ENCODE data around the gene KAT6B. TPM values are rescaled to one million over a fixed set of nuclear protein-coding genes. Genes with fewer than 3 reads are reported as not detected.

The KAT6B gene
- total and polyA plus RNA-seq, 2 experiments from 2014 or later = 32.0 to 43.9 TPM

DNA sequence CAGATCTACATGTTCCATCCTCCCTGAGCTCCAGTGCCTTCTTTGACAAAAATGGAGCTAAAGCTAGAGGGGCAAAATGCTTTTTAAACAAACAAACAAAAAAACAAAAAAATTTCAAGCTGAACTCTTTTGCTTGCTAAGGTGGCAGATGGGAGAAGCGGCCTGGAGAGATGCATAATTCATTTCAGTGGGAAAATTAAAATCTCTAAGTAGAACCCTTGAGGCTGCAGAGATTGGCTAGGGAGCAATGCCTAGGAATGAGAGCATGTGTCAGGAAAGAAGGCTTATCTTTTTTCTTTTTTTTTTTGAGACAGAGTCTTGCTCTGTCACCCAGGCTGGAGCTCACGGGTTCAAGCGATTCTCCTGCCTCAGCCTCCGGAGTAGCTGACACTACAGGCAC, 238.7 kb downstream of the KAT6B start:
- H3K4me1 ChIP-seq (ENCODE audit: low read depth) = no peaks in the 10 kb centered on the region
- no peak for DNase-seq (ENCODE audit: low read depth in 1 of 2, low spot score in 1 of 2)
- H3K27ac ChIP-seq = no peak overlapping the region
- H3K27me3 ChIP-seq = no peaks in the 10 kb centered on the region
- TF ChIP-seq, protein P1, sequence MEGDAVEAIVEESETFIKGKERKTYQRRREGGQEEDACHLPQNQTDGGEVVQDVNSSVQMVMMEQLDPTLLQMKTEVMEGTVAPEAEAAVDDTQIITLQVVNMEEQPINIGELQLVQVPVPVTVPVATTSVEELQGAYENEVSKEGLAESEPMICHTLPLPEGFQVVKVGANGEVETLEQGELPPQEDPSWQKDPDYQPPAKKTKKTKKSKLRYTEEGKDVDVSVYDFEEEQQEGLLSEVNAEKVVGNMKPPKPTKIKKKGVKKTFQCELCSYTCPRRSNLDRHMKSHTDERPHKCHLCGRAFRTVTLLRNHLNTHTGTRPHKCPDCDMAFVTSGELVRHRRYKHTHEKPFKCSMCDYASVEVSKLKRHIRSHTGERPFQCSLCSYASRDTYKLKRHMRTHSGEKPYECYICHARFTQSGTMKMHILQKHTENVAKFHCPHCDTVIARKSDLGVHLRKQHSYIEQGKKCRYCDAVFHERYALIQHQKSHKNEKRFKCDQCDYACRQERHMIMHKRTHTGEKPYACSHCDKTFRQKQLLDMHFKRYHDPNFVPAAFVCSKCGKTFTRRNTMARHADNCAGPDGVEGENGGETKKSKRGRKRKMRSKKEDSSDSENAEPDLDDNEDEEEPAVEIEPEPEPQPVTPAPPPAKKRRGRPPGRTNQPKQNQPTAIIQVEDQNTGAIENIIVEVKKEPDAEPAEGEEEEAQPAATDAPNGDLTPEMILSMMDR (IDR thresholded peaks at IDR 0.05; ENCODE audit: low read depth, low read length) = no peak
- H3K36me3 ChIP-seq = no peaks in the 10 kb centered on the region
- no peaks in the 10 kb centered on the region for H3K9me3 ChIP-seq (ENCODE audit: low read depth)
- no peak overlapping the region for H3K4me3 ChIP-seq

DNA sequence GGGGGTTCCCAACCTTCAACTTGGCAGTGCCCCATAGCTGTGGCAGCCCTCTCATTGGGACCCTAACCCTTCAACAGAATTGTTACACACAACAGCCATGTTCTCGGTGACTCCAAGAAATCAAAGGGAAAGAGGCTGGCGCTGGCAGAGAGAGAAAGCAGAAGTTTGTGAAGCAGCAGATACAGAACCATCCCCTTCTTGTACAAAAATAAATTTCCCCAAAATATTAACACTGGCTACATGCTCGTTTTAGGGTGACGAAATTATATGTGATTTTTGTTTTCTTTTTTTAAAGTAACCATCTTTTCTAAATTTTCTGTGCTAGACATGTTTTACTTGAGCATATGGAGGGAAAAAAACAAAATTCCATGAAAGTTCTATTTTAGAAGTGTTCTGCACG, 239.9 kb downstream of the KAT6B start:
- no peak for DNase-seq (ENCODE audit: low read depth in 1 of 2, low spot score in 1 of 2)
- TF ChIP-seq, protein P1 (IDR thresholded peaks at IDR 0.05; ENCODE audit: low read depth, low read length) = no peak
- H3K4me1 ChIP-seq (ENCODE audit: low read depth) = peaks cover 4% of the 10 kb centered on the region

DNA sequence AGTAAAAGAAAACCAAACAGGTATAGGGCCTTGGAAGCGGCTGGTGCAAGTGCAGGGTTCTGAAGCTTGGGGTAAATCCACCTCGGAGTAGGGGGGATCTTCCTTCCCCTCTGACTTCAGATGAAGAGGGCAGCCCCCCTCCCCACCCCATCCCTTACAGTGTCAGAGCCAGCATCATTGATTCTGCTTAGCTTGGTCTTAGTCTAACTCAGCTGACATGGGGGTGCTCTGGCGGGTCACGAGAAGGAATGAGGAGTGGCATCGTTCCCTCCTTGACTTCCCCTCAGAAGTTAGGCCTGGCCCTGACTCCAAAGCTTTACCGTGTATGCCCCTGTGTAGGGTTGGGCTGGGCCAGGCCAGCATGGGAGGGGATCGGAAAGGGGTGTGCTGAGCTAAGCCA, 240.9 kb downstream of the KAT6B start:
- Histone ChIP-seq H3K36me3 (no peaks in the 10 kb centered on the region), H3K4me3 (no peak overlapping the region), H3K27ac (no peak overlapping the region), H3K9me3 (ENCODE audit: low read depth) (no peaks in the 10 kb centered on the region), H3K4me1 (ENCODE audit: low read depth) (peaks cover 6% of the 10 kb centered on the region), H3K27me3 (peaks cover 2% of the 10 kb centered on the region)
- no peak for DNase-seq (ENCODE audit: low read depth in 1 of 2, low spot score in 1 of 2)
- TF ChIP-seq, protein P1 (IDR thresholded peaks at IDR 0.05; ENCODE audit: low read depth, low read length) = no peak

More for the DNA sequence above, 239.9 kb downstream of the KAT6B start:
- no peaks in the 10 kb centered on the region for H3K36me3 ChIP-seq
- no peaks in the 10 kb centered on the region for H3K27me3 ChIP-seq
- no peak overlapping the region for H3K4me3 ChIP-seq
- no peak overlapping the region for H3K27ac ChIP-seq
- no peaks in the 10 kb centered on the region for H3K9me3 ChIP-seq (ENCODE audit: low read depth)

DNA sequence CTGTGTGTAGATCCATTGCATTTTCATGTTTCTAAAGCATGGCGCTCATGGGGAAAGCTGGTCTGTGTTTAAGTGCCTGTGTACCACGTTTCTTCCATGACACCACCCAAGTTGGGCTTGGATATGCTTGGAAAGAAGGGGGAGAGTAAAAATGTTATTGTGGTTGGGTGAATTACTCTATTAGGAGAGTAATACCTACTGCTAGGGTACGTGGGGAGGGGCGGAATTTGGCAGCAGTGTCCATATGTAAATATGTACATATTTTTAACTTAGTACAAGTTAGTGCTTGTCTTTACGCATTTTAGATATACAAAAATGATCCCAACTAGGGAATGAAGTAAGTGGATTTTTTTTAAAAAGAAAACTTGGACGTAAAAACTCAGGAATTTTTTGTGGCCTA, 242.1 kb downstream of the KAT6B start:
- TF ChIP-seq, protein P1 (IDR thresholded peaks at IDR 0.05; ENCODE audit: low read depth, low read length) = no peak
- peaks cover 6% of the 10 kb centered on the region for H3K27me3 ChIP-seq
- no peaks in the 10 kb centered on the region for H3K9me3 ChIP-seq (ENCODE audit: low read depth)
- H3K4me3 ChIP-seq = no peak overlapping the region
- peaks cover 6% of the 10 kb centered on the region for H3K4me1 ChIP-seq (ENCODE audit: low read depth)
- no peak overlapping the region for H3K27ac ChIP-seq
- DNase-seq (ENCODE audit: low read depth in 1 of 2, low spot score in 1 of 2) = no peak
- H3K36me3 ChIP-seq = no peaks in the 10 kb centered on the region

DNA sequence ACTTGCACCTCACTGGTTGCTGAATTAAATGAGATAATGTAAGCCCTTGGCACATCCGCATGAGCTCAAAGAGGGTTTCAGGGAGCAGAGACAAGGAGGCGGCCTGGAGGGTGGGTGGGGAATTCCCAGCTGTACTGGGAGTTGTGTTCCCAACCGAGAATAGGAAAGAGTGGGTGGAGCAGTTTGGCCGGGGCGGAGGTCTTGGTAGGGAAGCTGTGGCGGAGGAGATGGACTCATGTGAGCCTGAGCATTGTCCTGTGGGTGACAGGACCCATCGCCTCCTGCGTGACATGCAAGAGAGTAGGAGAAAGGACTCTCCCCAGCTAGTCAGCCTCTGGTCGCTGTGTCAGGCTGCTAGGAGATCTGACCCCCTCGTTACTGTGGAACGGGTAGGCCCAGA, 244.1 kb downstream of the KAT6B start:
- Histone ChIP-seq H3K36me3 (no peaks in the 10 kb centered on the region), H3K4me1 (ENCODE audit: low read depth) (peaks cover 6% of the 10 kb centered on the region), H3K27ac (no peak overlapping the region), H3K9me3 (ENCODE audit: low read depth) (no peaks in the 10 kb centered on the region), H3K4me3 (no peak overlapping the region), H3K27me3 (peaks cover 21% of the 10 kb centered on the region)
- TF ChIP-seq, protein P1 (IDR thresholded peaks at IDR 0.05; ENCODE audit: low read depth, low read length) = no peak
- peak in 1 of 2 donors; percentile 11 for DNase-seq (ENCODE audit: low read depth in 1 of 2, low spot score in 1 of 2)

DNA sequence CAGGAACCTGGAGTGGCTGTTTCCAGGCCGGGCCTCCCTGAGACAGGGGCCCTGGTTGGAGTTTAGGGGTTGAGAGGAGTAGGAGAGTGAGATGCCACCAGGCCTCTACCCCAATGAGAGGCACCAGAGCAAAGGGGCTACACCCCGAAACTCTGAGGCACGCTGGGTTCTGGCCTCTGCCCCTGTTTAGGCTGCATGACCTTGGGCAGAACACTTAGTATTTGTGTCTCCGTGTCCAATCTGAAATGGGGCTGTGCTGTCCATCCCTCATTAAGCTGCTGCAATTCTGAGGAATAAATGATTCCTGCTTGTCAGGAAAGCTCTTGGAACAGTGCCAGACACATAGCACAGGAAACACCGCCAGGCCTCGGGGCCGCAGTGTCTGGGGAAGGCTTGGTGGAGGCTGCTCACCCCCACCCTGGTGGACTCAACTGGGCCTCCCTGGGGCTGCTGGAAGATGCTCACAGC, 244.6 kb downstream of the KAT6B start:
- no peak overlapping the region for H3K4me3 ChIP-seq
- H3K27ac ChIP-seq = no peak overlapping the region
- H3K9me3 ChIP-seq (ENCODE audit: low read depth) = no peaks in the 10 kb centered on the region
- no peaks in the 10 kb centered on the region for H3K36me3 ChIP-seq
- peaks cover 6% of the 10 kb centered on the region for H3K4me1 ChIP-seq (ENCODE audit: low read depth)
- TF ChIP-seq, protein P1 (IDR thresholded peaks at IDR 0.05; ENCODE audit: low read depth, low read length) = no peak
- peak; percentile 34 to 35 for DNase-seq (ENCODE audit: low read depth in 1 of 2, low spot score in 1 of 2)
- peaks cover 26% of the 10 kb centered on the region for H3K27me3 ChIP-seq
